Central memory CD8-positive, alpha-beta T cell (primary cell): Measurements from ENCODE around the gene TTLL13.
A peak's percentile ranks its signal among the peaks of the same experiment; 100 is the strongest.

ENCODE experiments used
- ATAC-seq: fragments of 150-1000 bp; cut with Tn5 transposase; replicated peaks from 2 replicates; pipeline ENCODE4 v1.10.0; 2022; ENCODE audit warnings: mild to moderate bottlenecking, moderate FRiP score, moderate number of reproducible peaks; ENCODE audit not compliant: poor library complexity, severe bottlenecking; ENCODE audit errors: extremely low read depth
- DNase-seq, 2 donors: peaks; one replicate each; pipeline ENCODE4 v3.0.0; 2021; ENCODE audit warnings: low spot score in 2 of 2
- H3K27ac Mint-ChIP-seq: one replicate; pipeline ENCODE4 v1.8.0; 2022; ENCODE audit warnings: low read depth, mild to moderate bottlenecking, moderate library complexity, mixed read lengths
- H3K27me3 Mint-ChIP-seq: one replicate; pipeline ENCODE4 v1.8.0; 2022; ENCODE audit warnings: mixed read lengths
- H3K36me3 Mint-ChIP-seq: one replicate; pipeline ENCODE4 v1.8.0; 2022; ENCODE audit warnings: mild to moderate bottlenecking, moderate library complexity, mixed read lengths; ENCODE audit not compliant: insufficient read depth
- H3K4me1 Mint-ChIP-seq: one replicate; pipeline ENCODE4 v1.8.0; 2022; ENCODE audit warnings: mixed read lengths
- H3K4me3 Mint-ChIP-seq: one replicate; pipeline ENCODE4 v1.8.0; 2022; ENCODE audit warnings: mild to moderate bottlenecking, moderate library complexity, mixed read lengths
- H3K9me3 Mint-ChIP-seq: one replicate; pipeline ENCODE4 v1.8.0; 2022; ENCODE audit warnings: mixed read lengths

The TTLL13 gene

GRCh38 chr15:90209591-90209990 lies 39.8 kb upstream of the TTLL13 start:
- Mint-ChIP-seq H3K9me3 (no peaks in the 10 kb centered on the region), H3K4me3 (no peak overlapping the region), H3K4me1 (peaks cover 33% of the 10 kb centered on the region), H3K27me3 (no peaks in the 10 kb centered on the region), H3K36me3 (peaks cover 3% of the 10 kb centered on the region), H3K27ac (peak overlapping the region; percentile 24)
- ATAC-seq (no peak), DNase-seq (no peak)

GRCh38 chr15:90210593-90210992 lies 38.8 kb upstream of the TTLL13 start:
- Mint-ChIP-seq H3K36me3 (peaks cover 6% of the 10 kb centered on the region), H3K27me3 (no peaks in the 10 kb centered on the region), H3K4me3 (no peak overlapping the region), H3K9me3 (no peaks in the 10 kb centered on the region), H3K4me1 (peaks cover 37% of the 10 kb centered on the region), H3K27ac (no peak overlapping the region)
- ATAC-seq (no peak), DNase-seq (no peak)

GRCh38 chr15:90211009-90211408 lies 38.3 kb upstream of the TTLL13 start:
- Mint-ChIP-seq H3K27ac (no peak overlapping the region), H3K4me3 (no peak overlapping the region), H3K4me1 (peaks cover 37% of the 10 kb centered on the region), H3K9me3 (no peaks in the 10 kb centered on the region), H3K27me3 (no peaks in the 10 kb centered on the region), H3K36me3 (peaks cover 6% of the 10 kb centered on the region)
- no peak for DNase-seq
- ATAC-seq, result no peak

GRCh38 chr15:90211440-90212143 lies 37.8 kb upstream of the TTLL13 start:
- H3K27me3 Mint-ChIP-seq, result no peaks in the 10 kb centered on the region
- no peak for DNase-seq
- H3K9me3 Mint-ChIP-seq, result no peaks in the 10 kb centered on the region
- no peak overlapping the region for H3K4me3 Mint-ChIP-seq
- no peak overlapping the region for H3K27ac Mint-ChIP-seq
- H3K36me3 Mint-ChIP-seq, result peaks cover 5% of the 10 kb centered on the region
- H3K4me1 Mint-ChIP-seq, result peaks cover 37% of the 10 kb centered on the region
- ATAC-seq, result no peak

GRCh38 chr15:90212221-90213098 lies 36.9 kb upstream of the TTLL13 start:
- no peak for ATAC-seq
- no peak for DNase-seq
- H3K4me3 Mint-ChIP-seq, result no peak overlapping the region
- H3K27ac Mint-ChIP-seq, result no peak overlapping the region
- H3K4me1 Mint-ChIP-seq, result peaks cover 37% of the 10 kb centered on the region
- no peaks in the 10 kb centered on the region for H3K27me3 Mint-ChIP-seq
- peaks cover 4% of the 10 kb centered on the region for H3K36me3 Mint-ChIP-seq
- no peaks in the 10 kb centered on the region for H3K9me3 Mint-ChIP-seq

GRCh38 chr15:90213122-90213817 lies 36.1 kb upstream of the TTLL13 start:
- Mint-ChIP-seq H3K4me3 (no peak overlapping the region), H3K27me3 (no peaks in the 10 kb centered on the region), H3K36me3 (peaks cover 5% of the 10 kb centered on the region), H3K4me1 (peaks cover 37% of the 10 kb centered on the region), H3K27ac (peak overlapping the region; percentile 19), H3K9me3 (no peaks in the 10 kb centered on the region)
- DNase-seq (no peak), ATAC-seq (no peak)

GRCh38 chr15:90213818-90214204 lies 35.5 kb upstream of the TTLL13 start:
- Mint-ChIP-seq H3K27me3 (no peaks in the 10 kb centered on the region), H3K4me3 (no peak overlapping the region), H3K36me3 (peaks cover 5% of the 10 kb centered on the region), H3K4me1 (peaks cover 41% of the 10 kb centered on the region), H3K27ac (peak overlapping the region; percentile 19), H3K9me3 (no peaks in the 10 kb centered on the region)
- DNase-seq (no peak), ATAC-seq (no peak)

- H3K27me3 Mint-ChIP-seq, result no peaks in the 10 kb centered on the region
- peak overlapping the region; percentile 44 for H3K27ac Mint-ChIP-seq
- H3K9me3 Mint-ChIP-seq, result no peaks in the 10 kb centered on the region
- peaks cover 45% of the 10 kb centered on the region for H3K4me1 Mint-ChIP-seq
- H3K4me3 Mint-ChIP-seq, result no peak overlapping the region
- peaks cover 5% of the 10 kb centered on the region for H3K36me3 Mint-ChIP-seq
- ATAC-seq, result no peak
- no peak for DNase-seq
Measured at GRCh38 chr15:90214553-90215196, 34.7 kb upstream of the TTLL13 start.

- H3K4me1 Mint-ChIP-seq, result peaks cover 33% of the 10 kb centered on the region
- DNase-seq, result no peak
- ATAC-seq, result no peak
- H3K36me3 Mint-ChIP-seq, result peaks cover 13% of the 10 kb centered on the region
- no peaks in the 10 kb centered on the region for H3K9me3 Mint-ChIP-seq
- peak overlapping the region; percentile 4 for H3K27ac Mint-ChIP-seq
- H3K4me3 Mint-ChIP-seq, result no peak overlapping the region
- no peaks in the 10 kb centered on the region for H3K27me3 Mint-ChIP-seq
Measured at GRCh38 chr15:90217671-90218394, 31.5 kb upstream of the TTLL13 start.

GRCh38 chr15:90219421-90220141 lies 29.8 kb upstream of the TTLL13 start:
- Mint-ChIP-seq H3K4me1 (peaks cover 25% of the 10 kb centered on the region), H3K4me3 (no peak overlapping the region), H3K27me3 (no peaks in the 10 kb centered on the region), H3K9me3 (no peaks in the 10 kb centered on the region), H3K27ac (no peak overlapping the region), H3K36me3 (peaks cover 12% of the 10 kb centered on the region)
- DNase-seq (peak; percentile 29 to 30), ATAC-seq (peak; percentile 78)

- no peaks in the 10 kb centered on the region for H3K27me3 Mint-ChIP-seq
- peaks cover 14% of the 10 kb centered on the region for H3K36me3 Mint-ChIP-seq
- H3K4me1 Mint-ChIP-seq, result peaks cover 16% of the 10 kb centered on the region
- DNase-seq (no peak), ATAC-seq (no peak)
- H3K4me3 Mint-ChIP-seq, result no peak overlapping the region
- H3K9me3 Mint-ChIP-seq, result no peaks in the 10 kb centered on the region
- no peak overlapping the region for H3K27ac Mint-ChIP-seq
Measured at GRCh38 chr15:90221246-90221900, 28.0 kb upstream of the TTLL13 start.
